ENCODE data around the gene GRIA3.

GRIA3 gene

DNA sequence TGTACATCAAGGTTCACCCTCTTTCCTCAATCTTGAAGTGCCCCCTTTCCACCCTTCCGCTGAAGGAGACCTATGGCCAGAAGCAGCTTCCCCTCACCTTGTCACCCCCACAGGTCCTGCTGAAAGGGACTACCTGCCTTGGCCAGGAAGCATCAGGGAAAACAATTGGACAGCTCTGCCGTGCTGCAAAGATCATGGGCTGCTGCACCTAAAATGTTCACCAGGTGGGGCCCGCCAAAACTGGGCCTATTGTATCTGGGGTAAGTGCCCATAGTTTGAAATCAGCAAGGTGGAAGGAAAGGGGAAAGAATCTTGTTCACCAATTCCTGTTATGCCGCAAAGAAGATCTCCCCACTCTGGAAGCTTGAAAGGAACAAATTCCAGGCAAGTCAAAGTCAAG is 18.4 kb downstream of the GRIA3 start:
- no peak overlapping the region for H3K4me3 ChIP-seq (ENCODE audit: low read depth, low read length)
- no peaks in the 10 kb centered on the region for H3K9me3 ChIP-seq (ENCODE audit: control insufficient read depth, low read length)
- TF ChIP-seq, protein P1, sequence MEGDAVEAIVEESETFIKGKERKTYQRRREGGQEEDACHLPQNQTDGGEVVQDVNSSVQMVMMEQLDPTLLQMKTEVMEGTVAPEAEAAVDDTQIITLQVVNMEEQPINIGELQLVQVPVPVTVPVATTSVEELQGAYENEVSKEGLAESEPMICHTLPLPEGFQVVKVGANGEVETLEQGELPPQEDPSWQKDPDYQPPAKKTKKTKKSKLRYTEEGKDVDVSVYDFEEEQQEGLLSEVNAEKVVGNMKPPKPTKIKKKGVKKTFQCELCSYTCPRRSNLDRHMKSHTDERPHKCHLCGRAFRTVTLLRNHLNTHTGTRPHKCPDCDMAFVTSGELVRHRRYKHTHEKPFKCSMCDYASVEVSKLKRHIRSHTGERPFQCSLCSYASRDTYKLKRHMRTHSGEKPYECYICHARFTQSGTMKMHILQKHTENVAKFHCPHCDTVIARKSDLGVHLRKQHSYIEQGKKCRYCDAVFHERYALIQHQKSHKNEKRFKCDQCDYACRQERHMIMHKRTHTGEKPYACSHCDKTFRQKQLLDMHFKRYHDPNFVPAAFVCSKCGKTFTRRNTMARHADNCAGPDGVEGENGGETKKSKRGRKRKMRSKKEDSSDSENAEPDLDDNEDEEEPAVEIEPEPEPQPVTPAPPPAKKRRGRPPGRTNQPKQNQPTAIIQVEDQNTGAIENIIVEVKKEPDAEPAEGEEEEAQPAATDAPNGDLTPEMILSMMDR (IDR thresholded peaks at IDR 0.05), result no peak
- peaks cover 2% of the 10 kb centered on the region for H3K79me2 ChIP-seq
- no peak overlapping the region for H3K27ac ChIP-seq
- H3K4me2 ChIP-seq (ENCODE audit: low read length), result no peak overlapping the region
- H3K27me3 ChIP-seq (ENCODE audit: control insufficient read depth, insufficient read depth, low read length), result no peaks in the 10 kb centered on the region
- H3K36me3 ChIP-seq (ENCODE audit: control insufficient read depth, insufficient read depth, low read length), result no peaks in the 10 kb centered on the region
- no peak overlapping the region for H3K9ac ChIP-seq
- no peak overlapping the region for H2AFZ ChIP-seq
- H3K4me1 ChIP-seq, result peaks cover 14% of the 10 kb centered on the region

DNA sequence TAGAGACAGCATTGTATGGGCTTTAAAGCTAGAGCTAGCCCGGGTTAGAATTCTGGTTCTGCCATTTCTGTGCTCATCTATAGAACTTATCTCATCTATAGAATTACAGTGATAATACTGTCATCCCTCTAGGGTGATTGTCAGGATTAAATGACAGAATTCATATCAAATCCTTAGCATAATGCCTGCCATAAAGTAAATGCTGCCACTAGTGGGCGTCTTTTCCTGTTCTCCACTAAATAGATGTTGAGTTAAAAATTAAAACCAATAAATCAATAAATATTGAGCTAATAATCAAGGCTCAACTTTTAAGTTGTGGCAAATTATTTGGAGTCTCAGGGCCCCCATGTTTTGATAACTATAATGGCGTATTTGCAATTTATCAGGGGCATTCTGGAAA is 19.7 kb downstream of the GRIA3 start:
- H3K27me3 ChIP-seq (ENCODE audit: control insufficient read depth, insufficient read depth, low read length), result no peaks in the 10 kb centered on the region
- H3K79me2 ChIP-seq, result peaks cover 2% of the 10 kb centered on the region
- no peaks in the 10 kb centered on the region for H3K36me3 ChIP-seq (ENCODE audit: control insufficient read depth, insufficient read depth, low read length)
- H2AFZ ChIP-seq, result no peak overlapping the region
- no peak overlapping the region for H3K27ac ChIP-seq
- no peak overlapping the region for H3K9ac ChIP-seq
- TF ChIP-seq, protein P1 (IDR thresholded peaks at IDR 0.05), result no peak
- H3K4me3 ChIP-seq (ENCODE audit: low read depth, low read length), result no peak overlapping the region
- no peak overlapping the region for H3K4me2 ChIP-seq (ENCODE audit: low read length)
- no peaks in the 10 kb centered on the region for H3K9me3 ChIP-seq (ENCODE audit: control insufficient read depth, low read length)
- H3K4me1 ChIP-seq, result peaks cover 22% of the 10 kb centered on the region

DNA sequence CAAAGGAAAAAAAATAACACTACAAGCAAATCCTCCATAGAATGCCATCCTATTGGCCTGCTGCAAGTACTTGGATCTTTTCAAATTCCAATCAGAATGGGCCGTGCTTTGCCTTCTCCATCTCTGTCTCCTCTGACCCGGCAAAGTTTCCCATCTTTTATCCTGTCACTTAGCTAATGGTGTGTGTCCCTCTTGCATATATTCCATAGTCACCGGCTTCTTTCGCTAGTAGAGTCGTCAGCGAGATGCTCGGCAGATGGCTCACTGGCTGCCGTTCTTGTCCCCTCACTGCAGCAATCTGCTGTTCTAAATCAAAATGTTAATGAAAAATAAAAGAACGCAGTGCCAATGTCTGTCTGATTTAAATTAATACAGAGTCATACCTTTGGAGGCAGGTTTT is 22.1 kb downstream of the GRIA3 start:
- H2AFZ ChIP-seq, result peak overlapping the region; percentile 58
- H3K9me3 ChIP-seq (ENCODE audit: control insufficient read depth, low read length), result no peaks in the 10 kb centered on the region
- TF ChIP-seq, protein P1 (IDR thresholded peaks at IDR 0.05), result no peak
- no peaks in the 10 kb centered on the region for H3K79me2 ChIP-seq
- H3K27me3 ChIP-seq (ENCODE audit: control insufficient read depth, insufficient read depth, low read length), result no peaks in the 10 kb centered on the region
- H3K9ac ChIP-seq, result no peak overlapping the region
- H3K4me3 ChIP-seq (ENCODE audit: low read depth, low read length), result no peak overlapping the region
- peaks cover 30% of the 10 kb centered on the region for H3K4me1 ChIP-seq
- no peak overlapping the region for H3K4me2 ChIP-seq (ENCODE audit: low read length)
- no peak overlapping the region for H3K27ac ChIP-seq
- no peaks in the 10 kb centered on the region for H3K36me3 ChIP-seq (ENCODE audit: control insufficient read depth, insufficient read depth, low read length)

DNA sequence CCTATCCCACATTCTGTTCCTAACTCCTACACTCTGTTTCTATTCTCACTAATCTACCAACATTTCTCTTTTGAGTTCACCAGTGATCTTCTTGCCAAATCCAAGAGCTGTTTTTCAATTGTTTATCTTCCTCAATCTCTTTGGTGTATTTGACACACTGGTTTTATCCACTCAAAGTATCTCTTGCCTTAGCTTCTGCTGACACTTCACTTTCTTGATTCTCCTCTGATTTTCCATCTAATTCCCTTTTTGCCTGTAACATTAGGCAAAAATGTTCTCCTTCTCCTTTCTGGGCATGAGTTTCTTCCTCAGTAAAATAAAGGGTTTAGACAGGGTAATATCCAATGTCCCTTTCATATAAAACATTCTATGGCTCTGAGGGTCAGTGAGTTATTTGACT is 26.2 kb downstream of the GRIA3 start:
- no peaks in the 10 kb centered on the region for H3K79me2 ChIP-seq
- H3K4me2 ChIP-seq (ENCODE audit: low read length), result no peak overlapping the region
- H3K4me3 ChIP-seq (ENCODE audit: low read depth, low read length), result no peak overlapping the region
- TF ChIP-seq, protein P1 (IDR thresholded peaks at IDR 0.05), result no peak
- H3K9ac ChIP-seq, result no peak overlapping the region
- no peaks in the 10 kb centered on the region for H3K27me3 ChIP-seq (ENCODE audit: control insufficient read depth, insufficient read depth, low read length)
- H3K9me3 ChIP-seq (ENCODE audit: control insufficient read depth, low read length), result no peaks in the 10 kb centered on the region
- H3K4me1 ChIP-seq, result peaks cover 25% of the 10 kb centered on the region
- peak overlapping the region; percentile 49 for H3K27ac ChIP-seq
- H2AFZ ChIP-seq, result no peak overlapping the region
- H3K36me3 ChIP-seq (ENCODE audit: control insufficient read depth, insufficient read depth, low read length), result no peaks in the 10 kb centered on the region

DNA sequence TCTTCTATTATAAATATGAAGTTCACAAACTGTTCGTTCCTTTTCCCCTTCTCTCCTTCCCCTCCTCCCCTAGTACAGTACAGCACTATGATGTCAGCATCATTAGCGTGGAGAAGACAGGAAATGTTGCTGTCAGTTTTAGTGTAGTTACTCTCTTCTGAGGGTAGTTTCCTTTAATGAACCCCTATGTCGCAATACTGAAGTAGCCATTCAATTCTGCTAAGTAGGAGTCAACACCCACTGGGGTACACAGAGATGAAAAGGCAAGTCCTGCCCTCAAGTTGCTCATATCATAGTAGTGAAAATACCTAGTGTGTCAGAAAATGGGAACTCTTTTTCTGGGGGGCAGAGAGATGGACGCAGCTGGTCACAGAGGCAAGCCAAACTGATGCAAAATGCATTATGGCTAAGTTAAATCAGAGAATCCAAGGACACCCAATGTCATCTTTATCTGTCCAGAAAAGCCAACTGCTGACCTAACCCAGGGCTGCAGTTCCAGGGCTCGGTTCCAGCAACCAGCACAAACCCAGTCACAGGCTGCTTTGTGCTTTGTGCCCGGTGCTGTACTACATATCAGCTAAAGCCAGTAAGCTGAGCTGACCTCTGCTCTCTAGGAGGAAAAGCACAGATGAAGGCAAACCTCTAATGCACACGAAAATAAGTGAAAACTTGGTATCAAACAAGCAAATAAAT is 31.5 kb downstream of the GRIA3 start:
- TF ChIP-seq, protein P1 (IDR thresholded peaks at IDR 0.05), result no peak
- Histone ChIP-seq H3K9me3 (ENCODE audit: control insufficient read depth, low read length) (no peaks in the 10 kb centered on the region), H2AFZ (no peak overlapping the region), H3K79me2 (peaks cover 2% of the 10 kb centered on the region), H3K9ac (no peak overlapping the region), H3K4me3 (ENCODE audit: low read depth, low read length) (no peak overlapping the region), H3K27ac (peak overlapping the region; percentile 83), H3K27me3 (ENCODE audit: control insufficient read depth, insufficient read depth, low read length) (no peaks in the 10 kb centered on the region), H3K4me2 (ENCODE audit: low read length) (no peak overlapping the region), H3K36me3 (ENCODE audit: control insufficient read depth, insufficient read depth, low read length) (no peaks in the 10 kb centered on the region), H3K4me1 (peaks cover 29% of the 10 kb centered on the region)

All from parathyroid adenoma (tissue), 2 donors.